HepG2 (cell line): Measurements from ENCODE around the gene ZNF669. TPM values are rescaled to one million over a fixed set of nuclear protein-coding genes. Genes with fewer than 3 reads are reported as not detected.

Experiments
- CCAR2 ChIP-seq: fragments of 200-400 bp; formaldehyde crosslinking; optimal IDR thresholded peaks from 2 replicates; pipeline ENCODE3; 2018; ENCODE audit warnings: low read depth, mild to moderate bottlenecking, low read length, moderate library complexity
- CSRNP1 ChIP-seq: sonication (generic); formaldehyde crosslinking; IDR thresholded peaks from 2 replicates; pipeline ENCODE4 v1.8.1; 2023; ENCODE audit warnings: mild to moderate bottlenecking, missing genetic modification reagents
- EP300 ChIP-seq, 3 experiments: sonication (generic) in 1 of 3; formaldehyde crosslinking in 1 of 3; IDR thresholded peaks; 2 replicates each; pipeline versions ENCODE4 v1.5.1 to v1.6.1; 2011 to 2020; ENCODE audit warnings: low read depth in 2 of 3, low read length in 2 of 3, borderline replicate concordance in 1 of 3, improper control_type of control experiment in 1 of 3, mild to moderate bottlenecking in 1 of 3, missing genetic modification reagents in 1 of 3, moderate library complexity in 1 of 3
- FOXJ3 ChIP-seq: sonication (generic); formaldehyde crosslinking; IDR thresholded peaks from 2 replicates; pipeline ENCODE4 v1.4.0; 2020; ENCODE audit warnings: missing genetic modification reagents, mild to moderate bottlenecking, borderline replicate concordance
- GMEB1 ChIP-seq: sonication (generic); formaldehyde crosslinking; IDR thresholded peaks from 2 replicates; pipeline ENCODE4 v1.5.1; 2020; ENCODE audit warnings: missing genetic modification reagents, mild to moderate bottlenecking, borderline replicate concordance
- HHEX ChIP-seq: IDR thresholded peaks from 2 replicates; pipeline ENCODE4 v1.6.1; 2016; ENCODE audit warnings: control low read depth
- KAT2B ChIP-seq: fragments of 150-350 bp; IDR thresholded peaks from 2 replicates; pipeline ENCODE4 v1.6.1; 2014; ENCODE audit warnings: low read depth, low read length, borderline replicate concordance
- NBN ChIP-seq: fragments of 450-650 bp; conservative IDR thresholded peaks from 2 replicates; pipeline ENCODE4 v1.6.1; 2017
- NFE2L1 ChIP-seq: sonication (generic); formaldehyde crosslinking; IDR thresholded peaks from 2 replicates; pipeline ENCODE4 v1.4.0; 2020; ENCODE audit warnings: missing genetic modification reagents, mild to moderate bottlenecking, borderline replicate concordance
- NFYC ChIP-seq: IDR thresholded peaks from 2 replicates; pipeline ENCODE4 v1.6.1; 2016; ENCODE audit warnings: missing genetic modification reagents, missing compliant biosample characterization
- RAD21 ChIP-seq: fragments of 450-650 bp; formaldehyde crosslinking; IDR thresholded peaks from 2 replicates; pipeline ENCODE4 v1.5.0; 2020; ENCODE audit warnings: mild to moderate bottlenecking
- SNAPC2 ChIP-seq: sonication (generic); formaldehyde crosslinking; IDR thresholded peaks from 2 replicates; pipeline ENCODE4 v1.8.1; 2022; ENCODE audit warnings: mild to moderate bottlenecking, missing genetic modification reagents
- STAT5B ChIP-seq: sonication (generic); formaldehyde crosslinking; IDR thresholded peaks from 2 replicates; pipeline ENCODE4 v1.4.0; 2020; ENCODE audit warnings: missing genetic modification reagents
- TAF15 ChIP-seq: fragments of 200-400 bp; formaldehyde crosslinking; IDR thresholded peaks from one replicate; pipeline ENCODE4 v1.6.1; 2018; ENCODE audit warnings: mild to moderate bottlenecking, low read depth, low read length; ENCODE audit not compliant: poor library complexity, severe bottlenecking
- TSC22D2 ChIP-seq: sonication (generic); formaldehyde crosslinking; IDR thresholded peaks from 2 replicates; pipeline ENCODE4 v1.5.1; 2020; ENCODE audit warnings: missing genetic modification reagents, mild to moderate bottlenecking, borderline replicate concordance
- ZBTB2 ChIP-seq: sonication (generic); formaldehyde crosslinking; IDR thresholded peaks from 2 replicates; pipeline ENCODE4 v1.8.0; 2022; ENCODE audit warnings: low read depth, missing genetic modification reagents
- ZKSCAN5 ChIP-seq: sonication (generic); formaldehyde crosslinking; IDR thresholded peaks from 2 replicates; pipeline ENCODE4 v1.5.1; 2020; ENCODE audit warnings: mild to moderate bottlenecking, missing genetic modification reagents
- ZNF12 ChIP-seq: sonication (generic); formaldehyde crosslinking; IDR thresholded peaks from 2 replicates; pipeline ENCODE4 v1.5.0; 2020; ENCODE audit warnings: missing genetic modification reagents
- ZNF121 ChIP-seq: sonication (generic); formaldehyde crosslinking; IDR thresholded peaks from 2 replicates; pipeline ENCODE4 v1.5.0; 2020; ENCODE audit warnings: mild to moderate bottlenecking, missing genetic modification reagents
- ZNF572 ChIP-seq: sonication (generic); formaldehyde crosslinking; IDR thresholded peaks from 2 replicates; pipeline ENCODE4 v1.5.1; 2020; ENCODE audit warnings: mild to moderate bottlenecking, missing genetic modification reagents
- ZNF784 ChIP-seq: sonication (generic); formaldehyde crosslinking; IDR thresholded peaks from 2 replicates; pipeline ENCODE4 v1.5.1; 2020; ENCODE audit warnings: missing genetic modification reagents, mild to moderate bottlenecking, borderline replicate concordance
- polyA plus RNA-seq, 8 experiments: library from polyadenylated mRNA; depleted of rRNA in 3 of 8; stranded (reverse) in 7 of 8; unstranded in 1 of 8; fragments of >200 nt; fragmentation: Illumina TruSeq in 4 of 8; extraction: Trizol in 4 of 8; gene quantifications; 2 replicates each; pipeline versions ENCODE4 v1.2.1 to v1.2.3, GENCODE V29; 2011 to 2016; ENCODE audit warnings: low read depth in 4 of 8, missing spikeins in 1 of 8, mixed read lengths in 1 of 8; ENCODE audit not compliant: insufficient read depth in 1 of 8
- total RNA-seq, 5 experiments: library from RNA; depleted of rRNA; stranded (reverse); fragments of >200 nt; fragmentation: Illumina TruSeq; extraction: Trizol; gene quantifications; 2 replicates each; pipeline ENCODE4 v1.2.3, GENCODE V29; 2016; ENCODE audit warnings: low read depth in 1 of 5
- TF ChIP-seq, protein P1 (sequence below): sonication (generic); formaldehyde crosslinking; IDR thresholded peaks from 2 replicates; pipeline ENCODE4 v1.4.0; 2020; ENCODE audit warnings: mild to moderate bottlenecking, missing genetic modification reagents, borderline replicate concordance

Gene ZNF669
- total and polyA plus RNA-seq, 2 of the 13 experiments (the other 11 are each of a cell fraction or from before 2014, with no cell fraction given): 3.1 to 14.6 TPM

DNA sequence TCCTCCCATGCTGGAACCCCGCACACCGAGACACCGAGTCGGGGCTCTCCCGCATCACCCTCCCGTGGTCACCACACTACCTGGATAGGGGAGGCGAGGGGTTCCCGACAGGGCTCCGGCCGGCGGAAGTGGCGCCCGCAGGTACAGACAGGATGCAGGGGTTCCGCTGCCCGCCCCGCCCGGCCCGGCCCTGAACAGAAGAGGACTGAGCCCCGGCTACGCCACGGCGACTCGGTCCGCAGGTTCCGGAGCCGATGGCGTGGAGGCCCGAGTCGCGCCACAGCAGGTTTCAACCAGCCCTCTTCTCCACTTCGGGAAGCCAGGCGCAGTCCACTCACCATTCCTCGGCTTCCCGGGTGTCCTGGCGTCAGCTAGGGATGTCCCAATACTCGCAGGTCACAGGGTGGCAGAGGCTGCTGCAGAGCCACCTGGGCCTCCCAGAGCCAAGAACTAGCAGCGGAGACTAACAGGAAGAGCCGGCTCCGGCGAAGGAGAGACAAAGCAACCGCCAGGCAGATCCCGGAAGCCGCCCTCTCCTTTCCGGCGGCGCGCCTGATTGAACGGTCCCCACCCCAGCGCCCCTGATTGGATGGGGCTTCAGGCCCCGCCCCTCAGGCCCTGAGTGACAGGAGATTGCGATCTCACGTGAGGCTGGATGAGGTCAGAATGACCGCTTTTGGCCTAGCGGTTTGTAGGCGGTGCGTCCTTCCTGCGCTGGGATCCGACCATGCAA, at the start of gene ZNF669 (continued):
- 0 out of 2 replicates have a peak, but pooled peaks have one; percentile 38 for TF ChIP-seq HHEX
- no peak for TF ChIP-seq ZNF572 (CRISPR knock-in tag)
- TF ChIP-seq TAF15: peak; percentile 41
- TF ChIP-seq GMEB1 (CRISPR knock-in tag): peak; percentile 74
- TF ChIP-seq RAD21 (CRISPR knock-in tag): no peak
- TF ChIP-seq STAT5B (CRISPR knock-in tag): no peak
- no peak for TF ChIP-seq CCAR2
- no peak for TF ChIP-seq NBN
- peak; percentile 93 for TF ChIP-seq NFYC (CRISPR knock-in tag)
- TF ChIP-seq TSC22D2 (CRISPR knock-in tag): 0 out of 2 replicates have a peak, but pooled peaks have one; percentile 22
- no peak for TF ChIP-seq EP300 (IDR thresholded peaks at IDR 0.05; ENCODE audit: low read depth in 2 of 2, low read length in 2 of 2)
- TF ChIP-seq EP300 (CRISPR knock-in tag; IDR thresholded peaks at IDR 0.05; ENCODE audit: borderline replicate concordance): no peak
- 0 out of 2 replicates have a peak, but pooled peaks have one; percentile 53 for TF ChIP-seq CSRNP1 (CRISPR knock-in tag)
- no peak for TF ChIP-seq ZNF784 (CRISPR knock-in tag)
- peak; percentile 19; the same call in 1 of the 2 replicates for TF ChIP-seq ZNF121 (CRISPR knock-in tag)
- no peak for TF ChIP-seq KAT2B
- no peak for TF ChIP-seq ZNF12 (CRISPR knock-in tag)
- TF ChIP-seq, protein P1, sequence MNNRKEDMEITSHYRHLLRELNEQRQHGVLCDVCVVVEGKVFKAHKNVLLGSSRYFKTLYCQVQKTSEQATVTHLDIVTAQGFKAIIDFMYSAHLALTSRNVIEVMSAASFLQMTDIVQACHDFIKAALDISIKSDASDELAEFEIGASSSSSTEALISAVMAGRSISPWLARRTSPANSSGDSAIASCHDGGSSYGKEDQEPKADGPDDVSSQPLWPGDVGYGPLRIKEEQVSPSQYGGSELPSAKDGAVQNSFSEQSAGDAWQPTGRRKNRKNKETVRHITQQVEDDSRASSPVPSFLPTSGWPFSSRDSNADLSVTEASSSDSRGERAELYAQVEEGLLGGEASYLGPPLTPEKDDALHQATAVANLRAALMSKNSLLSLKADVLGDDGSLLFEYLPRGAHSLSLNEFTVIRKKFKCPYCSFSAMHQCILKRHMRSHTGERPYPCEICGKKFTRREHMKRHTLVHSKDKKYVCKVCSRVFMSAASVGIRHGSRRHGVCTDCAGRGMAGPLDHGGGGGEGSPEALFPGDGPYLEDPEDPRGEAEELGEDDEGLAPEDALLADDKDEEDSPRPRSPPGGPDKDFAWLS: no peak
- no peak for TF ChIP-seq NFE2L1
- no peak; the same call in 1 of the 2 replicates for TF ChIP-seq SNAPC2 (CRISPR knock-in tag)
- TF ChIP-seq ZKSCAN5 (CRISPR knock-in tag): no peak
- TF ChIP-seq FOXJ3 (CRISPR knock-in tag): no peak; the same call in 1 of the 2 replicates
- 0 out of 2 replicates have a peak, but pooled peaks have one; percentile 31 for TF ChIP-seq ZBTB2 (CRISPR knock-in tag)
